ENCODE data around the gene ING2. TPM values are rescaled to one million over a fixed set of nuclear protein-coding genes. Genes with fewer than 3 reads are reported as not detected.

ING2 gene
- polyA plus RNA-seq, 1 donor (not counting 4 experiments of a cell fraction or from before 2014, with no cell fraction given) = 16.1 TPM

- no peaks in the 10 kb centered on the region for H3K36me3 ChIP-seq (ENCODE audit: control insufficient read depth in 2 of 2, extremely low read depth in 1 of 2, insufficient read depth in 2 of 2, low read length in 2 of 2)
- no peak for TF ChIP-seq CTCF (optimal IDR thresholded peaks at IDR 0.05 in 1 of 3, IDR thresholded peaks at IDR 0.05 in 1 of 3, conservative IDR thresholded peaks at IDR 0.05 in 1 of 3; ENCODE audit: extremely low read depth in 1 of 3, insufficient read depth in 2 of 3, low read length in 3 of 3)
- no peak for TF ChIP-seq EZH2 (IDR thresholded peaks at IDR 0.05; ENCODE audit: low read length)
- H4K20me1 ChIP-seq (ENCODE audit: control insufficient read depth, extremely low read depth, insufficient read depth, low read length) = no peaks in the 10 kb centered on the region
- no peak for DNase-seq (ENCODE audit: low read depth, low spot score)
- no peak overlapping the region for H3K4me3 ChIP-seq (ENCODE audit: control insufficient read depth in 2 of 3, extremely low read depth in 1 of 3, insufficient read depth in 2 of 3, low read depth in 1 of 3, low read length in 3 of 3)
- no peaks in the 10 kb centered on the region for H3K79me2 ChIP-seq (ENCODE audit: control insufficient read depth, insufficient read depth, low read length)
- FAIRE-seq = no peak
- H3K9ac ChIP-seq (ENCODE audit: control insufficient read depth, extremely low read depth, insufficient read depth, low read length) = peak overlapping the region; percentile 47
- no peaks in the 10 kb centered on the region for H3K9me1 ChIP-seq (ENCODE audit: control insufficient read depth, extremely low read depth, insufficient read depth, low read length)
- no peak overlapping the region for H2AFZ ChIP-seq (ENCODE audit: control insufficient read depth, low read length)
- no peaks in the 10 kb centered on the region for H3K27me3 ChIP-seq (ENCODE audit: control insufficient read depth, extremely low read depth, insufficient read depth, low read length)
- H3K4me2 ChIP-seq (ENCODE audit: control insufficient read depth, extremely low read depth, insufficient read depth, low read depth, low read length) = peak overlapping the region; percentile 31
- dilution Hi-C loops (cut with MboI; ENCODE audit: extremely low pct_ligation_motif_present, low sequenced_read_pairs) = no loop called here
- no peaks in the 10 kb centered on the region for H3K9me3 ChIP-seq (ENCODE audit: control insufficient read depth, low read depth, low read length)
- H3K27ac ChIP-seq (ENCODE audit: control insufficient read depth, insufficient read depth, low read length) = peak overlapping the region; percentile 88
- peaks cover 24% of the 10 kb centered on the region for H3K4me1 ChIP-seq (ENCODE audit: control insufficient read depth, extremely low read depth, insufficient read depth, low read length)
Measured at GRCh38 chr4:183469285-183469684, 35.6 kb upstream of the ING2 start.

GRCh38 chr4:183469936-183470335, 34.9 kb upstream of the ING2 start:
- H3K36me3 ChIP-seq (ENCODE audit: control insufficient read depth in 2 of 2, extremely low read depth in 1 of 2, insufficient read depth in 2 of 2, low read length in 2 of 2) = no peaks in the 10 kb centered on the region
- peak overlapping the region; percentile 88 for H3K27ac ChIP-seq (ENCODE audit: control insufficient read depth, insufficient read depth, low read length)
- no peak overlapping the region for H3K4me3 ChIP-seq (ENCODE audit: control insufficient read depth in 2 of 3, extremely low read depth in 1 of 3, insufficient read depth in 2 of 3, low read depth in 1 of 3, low read length in 3 of 3)
- no peaks in the 10 kb centered on the region for H3K79me2 ChIP-seq (ENCODE audit: control insufficient read depth, insufficient read depth, low read length)
- dilution Hi-C loops (cut with MboI; ENCODE audit: extremely low pct_ligation_motif_present, low sequenced_read_pairs) = no loop called here
- H4K20me1 ChIP-seq (ENCODE audit: control insufficient read depth, extremely low read depth, insufficient read depth, low read length) = no peaks in the 10 kb centered on the region
- no peaks in the 10 kb centered on the region for H3K9me1 ChIP-seq (ENCODE audit: control insufficient read depth, extremely low read depth, insufficient read depth, low read length)
- DNase-seq (ENCODE audit: low read depth, low spot score) = peak; percentile 69
- H3K4me2 ChIP-seq (ENCODE audit: control insufficient read depth, extremely low read depth, insufficient read depth, low read depth, low read length) = peak overlapping the region; percentile 31
- H3K9ac ChIP-seq (ENCODE audit: control insufficient read depth, extremely low read depth, insufficient read depth, low read length) = peak overlapping the region; percentile 47
- TF ChIP-seq CTCF (optimal IDR thresholded peaks at IDR 0.05 in 1 of 3, IDR thresholded peaks at IDR 0.05 in 1 of 3, conservative IDR thresholded peaks at IDR 0.05 in 1 of 3; ENCODE audit: extremely low read depth in 1 of 3, insufficient read depth in 2 of 3, low read length in 3 of 3) (no peak), EZH2 (IDR thresholded peaks at IDR 0.05; ENCODE audit: low read length) (no peak)
- peak overlapping the region; percentile 32 for H2AFZ ChIP-seq (ENCODE audit: control insufficient read depth, low read length)
- no peaks in the 10 kb centered on the region for H3K27me3 ChIP-seq (ENCODE audit: control insufficient read depth, extremely low read depth, insufficient read depth, low read length)
- H3K9me3 ChIP-seq (ENCODE audit: control insufficient read depth, low read depth, low read length) = no peaks in the 10 kb centered on the region
- peak; percentile 93 for FAIRE-seq
- H3K4me1 ChIP-seq (ENCODE audit: control insufficient read depth, extremely low read depth, insufficient read depth, low read length) = peaks cover 24% of the 10 kb centered on the region

Data from keratinocyte (primary cell).